ENCODE measurements around the gene SUPT6H.

GRCh38 chr17:28744104-28744971 lies 82.3 kb downstream of the SUPT6H start:
- TF ChIP-seq POLR2A (IDR thresholded peaks at IDR 0.05) = no peak
- TF ChIP-seq, protein P1, sequence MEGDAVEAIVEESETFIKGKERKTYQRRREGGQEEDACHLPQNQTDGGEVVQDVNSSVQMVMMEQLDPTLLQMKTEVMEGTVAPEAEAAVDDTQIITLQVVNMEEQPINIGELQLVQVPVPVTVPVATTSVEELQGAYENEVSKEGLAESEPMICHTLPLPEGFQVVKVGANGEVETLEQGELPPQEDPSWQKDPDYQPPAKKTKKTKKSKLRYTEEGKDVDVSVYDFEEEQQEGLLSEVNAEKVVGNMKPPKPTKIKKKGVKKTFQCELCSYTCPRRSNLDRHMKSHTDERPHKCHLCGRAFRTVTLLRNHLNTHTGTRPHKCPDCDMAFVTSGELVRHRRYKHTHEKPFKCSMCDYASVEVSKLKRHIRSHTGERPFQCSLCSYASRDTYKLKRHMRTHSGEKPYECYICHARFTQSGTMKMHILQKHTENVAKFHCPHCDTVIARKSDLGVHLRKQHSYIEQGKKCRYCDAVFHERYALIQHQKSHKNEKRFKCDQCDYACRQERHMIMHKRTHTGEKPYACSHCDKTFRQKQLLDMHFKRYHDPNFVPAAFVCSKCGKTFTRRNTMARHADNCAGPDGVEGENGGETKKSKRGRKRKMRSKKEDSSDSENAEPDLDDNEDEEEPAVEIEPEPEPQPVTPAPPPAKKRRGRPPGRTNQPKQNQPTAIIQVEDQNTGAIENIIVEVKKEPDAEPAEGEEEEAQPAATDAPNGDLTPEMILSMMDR (IDR thresholded peaks at IDR 0.05) = no peak
